Astrocyte (in vitro differentiated cells and primary cell): Measurements from ENCODE around the gene MOV10L1. TPM values are rescaled to one million over a fixed set of nuclear protein-coding genes. Genes with fewer than 3 reads are reported as not detected.
A peak's percentile ranks its signal among the peaks of the same experiment; 100 is the strongest.

Source experiments
- DNase-seq: peaks from one replicate; pipeline ENCODE4 v3.0.0-alpha.2; 2010; ENCODE audit warnings: low read depth
- FAIRE-seq: peaks from 2 replicates; lab custom pipeline; 2011; peaks lifted over from hg19 to GRCh38; lab: Jason Lieb, UNC
- H2AFZ ChIP-seq: 2 replicates; pipeline ENCODE4 v1.6.0; 2012; ENCODE audit warnings: low read depth, low read length, inconsistent platforms
- H3K27ac ChIP-seq: 2 replicates; pipeline ENCODE4 v1.5.1; 2011; ENCODE audit warnings: low read depth, low read length, inconsistent platforms
- H3K27me3 ChIP-seq: 2 replicates; pipeline ENCODE4 v1.6.0; 2011; ENCODE audit warnings: low read length, inconsistent platforms; ENCODE audit not compliant: insufficient read depth
- H3K36me3 ChIP-seq: 2 replicates; pipeline ENCODE4 v1.5.1; 2011; ENCODE audit warnings: low read length, inconsistent platforms; ENCODE audit not compliant: insufficient read depth
- H3K4me1 ChIP-seq: 2 replicates; pipeline ENCODE4 v1.5.1; 2011; ENCODE audit warnings: low read length, inconsistent platforms; ENCODE audit not compliant: insufficient read depth
- H3K4me2 ChIP-seq: 2 replicates; pipeline ENCODE4 v1.6.0; 2012; ENCODE audit warnings: low read length, inconsistent platforms
- H3K4me3 ChIP-seq: 2 replicates; pipeline ENCODE4 v1.5.1; 2011; ENCODE audit warnings: low read depth, mild to moderate bottlenecking, low read length, inconsistent platforms; ENCODE audit not compliant: insufficient read depth
- H3K79me2 ChIP-seq: 2 replicates; pipeline ENCODE4 v1.6.0; 2012; ENCODE audit warnings: mild to moderate bottlenecking, low read length, inconsistent platforms; ENCODE audit not compliant: insufficient read depth
- H3K9ac ChIP-seq: 2 replicates; pipeline ENCODE4 v1.6.0; 2012; ENCODE audit warnings: mild to moderate bottlenecking, low read length, inconsistent platforms
- H3K9me3 ChIP-seq: 2 replicates; pipeline ENCODE4 v1.5.1; 2012; ENCODE audit warnings: low read depth, mild to moderate bottlenecking, low read length, inconsistent platforms; ENCODE audit not compliant: insufficient read depth
- H4K20me1 ChIP-seq: 2 replicates; pipeline ENCODE4 v1.6.0; 2012; ENCODE audit warnings: low read length, inconsistent platforms; ENCODE audit not compliant: insufficient read depth
- H3K27ac Mint-ChIP-seq: one replicate; pipeline ENCODE4 v1.8.0; 2021; ENCODE audit warnings: mild to moderate bottlenecking, mixed read lengths; ENCODE audit not compliant: unreplicated experiment
- H3K27me3 Mint-ChIP-seq: one replicate; pipeline ENCODE4 v1.8.0; 2021; ENCODE audit warnings: low read depth, mixed read lengths; ENCODE audit not compliant: unreplicated experiment
- H3K36me3 Mint-ChIP-seq: one replicate; pipeline ENCODE4 v1.8.0; 2021; ENCODE audit warnings: low read depth, mixed read lengths; ENCODE audit not compliant: unreplicated experiment
- H3K4me1 Mint-ChIP-seq: one replicate; pipeline ENCODE4 v1.8.0; 2021; ENCODE audit warnings: low read depth, mixed read lengths; ENCODE audit not compliant: unreplicated experiment
- H3K4me3 Mint-ChIP-seq: one replicate; pipeline ENCODE4 v1.8.0; 2021; ENCODE audit warnings: mild to moderate bottlenecking, moderate library complexity, mixed read lengths; ENCODE audit not compliant: unreplicated experiment
- H3K9me3 Mint-ChIP-seq: one replicate; pipeline ENCODE4 v1.8.0; 2021; ENCODE audit warnings: mild to moderate bottlenecking, mixed read lengths; ENCODE audit not compliant: unreplicated experiment
- CTCF ChIP-seq: IDR thresholded peaks from 2 replicates; pipeline ENCODE4 v1.5.1; 2011; ENCODE audit warnings: low read depth, mild to moderate bottlenecking, inconsistent platforms, low read length, moderate library complexity; ENCODE audit not compliant: insufficient read depth
- EZH2 ChIP-seq: IDR thresholded peaks from 2 replicates; pipeline ENCODE4 v1.6.1; 2012; ENCODE audit warnings: mild to moderate bottlenecking, low read length, inconsistent platforms; ENCODE audit not compliant: insufficient read depth
- total RNA-seq: library from RNA; stranded (reverse); gene quantifications from 2 replicates; pipeline ENCODE4 v1.2.1, GENCODE V29; 2021

Gene MOV10L1
- total RNA-seq, 1 donor from 2014 or later = 0.61 TPM

GRCh38 chr22:50104141-50104544, 14.3 kb downstream of the MOV10L1 start:
- Histone ChIP-seq H3K27me3 (peaks cover 4% of the 10 kb centered on the region), H3K4me2 (no peak overlapping the region), H3K4me3 (no peak overlapping the region), H3K36me3 (no peaks in the 10 kb centered on the region), H3K9ac (no peak overlapping the region), H3K79me2 (no peaks in the 10 kb centered on the region), H4K20me1 (no peaks in the 10 kb centered on the region), H3K27ac (no peak overlapping the region), H2AFZ (peak overlapping the region; percentile 58), H3K9me3 (no peaks in the 10 kb centered on the region), H3K4me1 (no peaks in the 10 kb centered on the region)
- no peaks in the 10 kb centered on the region for H3K9me3 Mint-ChIP-seq
- FAIRE-seq (no peak), DNase-seq (no peak)
- H3K27me3 Mint-ChIP-seq = peaks cover 5% of the 10 kb centered on the region
- TF ChIP-seq CTCF = no peak
- TF ChIP-seq EZH2 = no peak
- H3K4me3 Mint-ChIP-seq = no peak overlapping the region
- H3K4me1 Mint-ChIP-seq = peaks cover 3% of the 10 kb centered on the region
- H3K36me3 Mint-ChIP-seq = peaks cover 2% of the 10 kb centered on the region
- H3K27ac Mint-ChIP-seq = no peak overlapping the region

GRCh38 chr22:50105208-50106100, 15.6 kb downstream of the MOV10L1 start:
- H3K27me3 Mint-ChIP-seq = peaks cover 5% of the 10 kb centered on the region
- H3K27ac Mint-ChIP-seq = no peak overlapping the region
- Histone ChIP-seq H3K9ac (no peak overlapping the region), H4K20me1 (no peaks in the 10 kb centered on the region), H3K4me2 (no peak overlapping the region), H3K4me1 (no peaks in the 10 kb centered on the region), H3K27me3 (peaks cover 4% of the 10 kb centered on the region), H3K4me3 (no peak overlapping the region), H3K79me2 (no peaks in the 10 kb centered on the region), H3K9me3 (no peaks in the 10 kb centered on the region), H3K27ac (no peak overlapping the region), H3K36me3 (no peaks in the 10 kb centered on the region), H2AFZ (peak overlapping the region; percentile 32)
- DNase-seq (no peak), FAIRE-seq (no peak)
- H3K4me1 Mint-ChIP-seq = peaks cover 3% of the 10 kb centered on the region
- H3K36me3 Mint-ChIP-seq = peaks cover 2% of the 10 kb centered on the region
- TF ChIP-seq EZH2 (no peak), CTCF (no peak)
- H3K4me3 Mint-ChIP-seq = no peak overlapping the region
- H3K9me3 Mint-ChIP-seq = no peaks in the 10 kb centered on the region

- no peaks in the 10 kb centered on the region for H4K20me1 ChIP-seq
- no peaks in the 10 kb centered on the region for H3K36me3 ChIP-seq
- no peak overlapping the region for H3K4me3 Mint-ChIP-seq
- H3K4me1 Mint-ChIP-seq = peaks cover 14% of the 10 kb centered on the region
- no peak overlapping the region for H3K4me3 ChIP-seq
- peaks cover 2% of the 10 kb centered on the region for H3K36me3 Mint-ChIP-seq
- H2AFZ ChIP-seq = no peak overlapping the region
- H3K9ac ChIP-seq = no peak overlapping the region
- no peaks in the 10 kb centered on the region for H3K27me3 ChIP-seq
- TF ChIP-seq EZH2 (no peak), CTCF (no peak)
- H3K4me1 ChIP-seq = peaks cover 8% of the 10 kb centered on the region
- H3K27me3 Mint-ChIP-seq = no peaks in the 10 kb centered on the region
- no peak overlapping the region for H3K27ac Mint-ChIP-seq
- FAIRE-seq (no peak), DNase-seq (no peak)
- no peak overlapping the region for H3K27ac ChIP-seq
- H3K9me3 Mint-ChIP-seq = no peaks in the 10 kb centered on the region
- no peaks in the 10 kb centered on the region for H3K9me3 ChIP-seq
- H3K4me2 ChIP-seq = no peak overlapping the region
- H3K79me2 ChIP-seq = no peaks in the 10 kb centered on the region
Observed at GRCh38 chr22:50107529-50107928, 17.7 kb downstream of the MOV10L1 start.
